Stimulated activated CD4-positive, alpha-beta T cell treated with anti-CD3 and anti-CD28 coated beads, Interleukin-1b, Interleukin-23, amount 100 ng/mL, for 24 hours (primary cell): ENCODE measurements around the gene PPM1D.

Experiments
- DNase-seq, 4 experiments: peaks; one replicate each; pipeline ENCODE4 v3.0.0-alpha.2; 2020; ENCODE audit warnings: low read depth in 4 of 4, low spot score in 1 of 4

PPM1D gene

DNA sequence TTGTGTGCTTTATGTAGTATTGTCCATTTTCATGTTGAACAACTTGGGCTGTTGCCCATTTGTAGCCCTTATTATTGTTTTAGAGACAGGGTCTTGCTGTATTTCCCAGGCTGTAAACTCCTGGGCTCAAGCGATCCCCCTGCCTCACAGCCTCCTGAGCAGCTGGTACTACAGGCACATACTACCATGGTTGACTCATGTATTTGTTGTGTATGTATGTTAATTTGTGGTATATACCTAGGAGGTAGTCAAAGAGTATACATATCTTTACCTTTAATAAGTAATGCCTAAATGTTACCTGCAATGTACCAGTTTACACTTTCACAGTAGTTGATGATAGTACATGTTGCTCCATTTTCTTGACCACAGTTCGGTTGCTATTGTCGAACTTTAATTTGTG is 18.1 kb downstream of the PPM1D start:
- DNase-seq = no peak

DNA sequence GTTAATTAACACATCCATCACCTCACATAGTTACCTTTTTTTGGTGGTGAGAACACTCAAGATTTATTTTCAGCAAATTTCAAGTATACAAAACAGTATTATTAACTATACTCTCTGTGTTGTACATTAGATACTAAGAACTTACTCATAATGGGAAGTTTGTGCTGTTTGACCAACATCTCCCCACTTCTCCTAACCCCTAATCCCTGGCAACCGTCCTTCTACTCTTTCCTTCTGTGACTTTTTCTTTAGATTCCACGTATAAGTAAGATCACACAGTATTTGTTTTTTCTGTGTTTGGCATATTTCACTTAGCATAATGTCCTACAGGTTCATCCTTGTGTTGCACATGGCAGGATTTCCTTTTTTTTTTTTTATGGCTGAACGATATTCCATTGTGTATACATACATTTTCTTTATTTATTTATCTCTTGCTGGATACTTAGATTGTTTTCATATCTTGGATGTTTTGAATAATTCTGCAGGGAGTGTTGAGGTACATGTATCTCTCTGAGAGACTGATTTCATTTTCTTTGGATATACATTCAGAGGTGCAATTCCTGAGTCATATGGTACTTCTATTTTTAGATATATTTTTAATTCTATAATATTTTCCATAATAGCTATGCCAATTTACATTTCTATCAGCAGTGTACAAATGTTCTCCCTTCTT is 19.0 kb downstream of the PPM1D start:
- no peak for DNase-seq

DNA sequence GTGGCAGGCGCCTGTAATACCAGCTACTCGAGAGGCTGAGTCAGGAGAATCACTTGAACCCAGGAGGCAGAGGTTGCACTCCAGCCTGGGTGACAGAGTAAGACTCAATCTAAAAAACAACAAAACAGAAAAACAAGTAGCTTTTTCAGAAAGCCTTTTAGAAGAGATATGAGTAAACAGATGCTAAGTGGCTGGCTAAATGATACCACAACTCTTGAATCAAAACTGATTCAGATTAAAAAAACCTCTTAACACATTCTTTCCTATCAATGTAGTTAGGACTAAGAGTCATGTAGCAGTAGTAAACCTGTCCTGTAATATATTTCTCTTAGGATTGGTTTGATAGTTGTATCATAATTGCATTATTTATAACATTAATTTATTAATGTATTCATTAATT is 23.0 kb downstream of the PPM1D start:
- DNase-seq = no peak

DNA sequence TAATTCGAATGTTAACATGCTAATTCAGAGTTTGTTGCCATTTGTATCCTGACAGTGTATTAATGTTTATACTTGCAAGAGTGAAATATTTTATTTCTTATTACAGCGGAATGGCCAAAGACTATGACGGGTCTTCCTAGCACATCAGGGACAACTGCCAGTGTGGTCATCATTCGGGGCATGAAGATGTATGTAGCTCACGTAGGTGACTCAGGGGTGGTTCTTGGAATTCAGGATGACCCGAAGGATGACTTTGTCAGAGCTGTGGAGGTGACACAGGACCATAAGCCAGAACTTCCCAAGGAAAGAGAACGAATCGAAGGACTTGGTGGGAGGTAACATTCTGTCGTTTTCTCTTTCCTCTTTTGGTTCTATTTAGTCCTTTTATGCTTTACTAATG is 23.4 kb downstream of the PPM1D start:
- no peak for DNase-seq

DNA sequence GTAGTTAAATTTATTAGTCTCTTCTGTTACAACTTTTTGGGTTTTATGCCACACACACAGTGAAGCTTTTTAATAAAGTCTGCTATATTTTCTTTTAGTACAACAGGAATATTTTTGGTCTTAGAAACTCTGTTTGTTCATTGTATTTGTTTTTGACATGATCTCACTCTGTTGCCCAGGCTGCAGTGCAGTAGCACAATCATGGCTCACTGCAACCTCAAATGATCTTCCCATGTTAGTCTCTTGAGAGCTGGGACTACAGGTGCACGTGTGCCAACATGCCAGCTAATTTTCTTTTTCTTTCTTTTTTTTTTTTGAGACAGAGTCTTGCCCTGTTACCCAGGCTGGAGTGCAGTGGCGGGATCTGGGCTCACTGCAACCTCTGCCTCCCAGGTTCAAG is 27.1 kb downstream of the PPM1D start:
- DNase-seq = no peak

DNA sequence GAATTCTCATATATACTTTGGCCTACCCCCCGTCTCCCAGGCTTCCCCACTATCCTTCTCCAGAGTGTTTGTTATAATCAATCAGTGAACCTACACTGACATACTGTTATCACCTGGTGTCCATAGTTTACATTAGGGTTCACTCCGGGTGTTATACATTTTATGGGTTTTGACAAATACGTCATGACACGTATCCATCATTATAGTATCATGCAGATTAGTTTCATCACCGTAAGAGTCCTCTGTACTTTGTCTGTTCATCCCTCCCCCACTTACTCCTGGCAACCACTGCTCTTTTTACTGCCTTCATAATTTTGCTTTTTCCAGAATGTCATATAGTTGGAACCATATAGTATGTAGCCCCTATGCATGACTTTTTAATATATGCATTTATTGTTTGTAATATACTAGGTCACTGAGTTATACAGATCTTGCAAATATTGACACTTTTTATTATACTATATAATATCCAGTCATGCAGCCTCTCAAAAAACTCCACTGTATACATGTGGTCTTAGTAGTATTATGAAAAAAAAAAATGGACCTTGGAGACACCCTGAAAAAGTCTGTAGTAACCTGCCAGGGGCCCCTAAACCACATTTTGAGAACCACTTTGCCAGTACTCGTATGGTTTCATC is 28.4 kb downstream of the PPM1D start:
- no peak for DNase-seq

DNA sequence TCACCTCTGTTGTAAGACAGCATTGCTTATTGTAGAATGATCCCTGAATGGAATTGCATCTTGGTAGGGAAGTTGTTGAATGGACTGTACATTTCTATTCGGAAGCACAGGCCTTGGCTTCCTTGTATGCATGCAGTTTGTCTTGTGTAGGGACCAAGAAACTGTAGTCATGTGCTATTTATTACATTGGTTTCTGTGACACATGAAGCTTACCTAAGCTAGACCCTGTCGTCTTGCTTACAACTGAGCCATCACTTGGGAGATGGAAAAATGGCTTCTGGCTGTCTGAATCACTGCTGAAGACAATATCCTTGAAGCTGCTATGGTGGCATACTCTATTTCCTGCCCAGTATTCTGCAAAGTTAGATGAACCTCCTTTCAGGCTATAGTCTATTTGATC is 29.1 kb downstream of the PPM1D start:
- no peak for DNase-seq

DNA sequence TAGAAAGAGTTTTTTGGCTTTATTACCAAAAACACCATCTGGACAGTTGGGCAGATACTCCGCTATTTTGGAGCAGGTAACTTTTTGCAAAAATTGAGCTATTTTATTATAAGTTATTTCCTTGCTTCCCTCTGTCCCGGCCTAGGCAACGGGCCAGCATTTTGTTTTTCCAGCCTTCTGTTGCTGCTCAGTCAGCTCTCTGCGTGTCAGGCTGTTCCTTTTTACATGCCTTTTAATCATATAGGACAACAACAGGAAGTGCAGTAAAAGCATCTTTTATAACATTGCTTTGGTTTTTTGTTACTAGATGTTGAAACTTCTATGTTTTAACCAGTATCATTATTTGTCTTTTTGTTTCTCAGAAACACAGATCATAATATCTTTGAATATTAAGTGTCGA is 30.4 kb downstream of the PPM1D start:
- DNase-seq = no peak

DNA sequence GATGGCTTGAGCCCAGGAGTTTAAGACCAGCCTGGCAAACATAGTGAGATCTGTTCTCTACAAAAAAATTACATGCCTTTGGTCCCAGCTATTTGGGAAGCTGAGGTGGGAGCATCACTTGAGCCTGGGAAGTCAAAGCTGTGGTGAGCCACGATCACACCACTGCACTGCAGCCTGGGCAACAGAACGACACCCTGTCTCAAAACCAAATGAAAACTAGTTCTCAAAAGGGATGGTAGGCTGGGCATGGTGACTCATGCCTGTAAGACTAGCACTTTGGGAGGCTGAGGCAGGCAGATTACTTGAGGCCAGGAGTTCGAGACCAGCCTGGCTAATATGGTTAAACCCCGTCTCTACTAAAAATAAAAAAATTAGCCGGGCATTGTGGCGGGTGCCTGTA is 31.1 kb downstream of the PPM1D start:
- no peak for DNase-seq

DNA sequence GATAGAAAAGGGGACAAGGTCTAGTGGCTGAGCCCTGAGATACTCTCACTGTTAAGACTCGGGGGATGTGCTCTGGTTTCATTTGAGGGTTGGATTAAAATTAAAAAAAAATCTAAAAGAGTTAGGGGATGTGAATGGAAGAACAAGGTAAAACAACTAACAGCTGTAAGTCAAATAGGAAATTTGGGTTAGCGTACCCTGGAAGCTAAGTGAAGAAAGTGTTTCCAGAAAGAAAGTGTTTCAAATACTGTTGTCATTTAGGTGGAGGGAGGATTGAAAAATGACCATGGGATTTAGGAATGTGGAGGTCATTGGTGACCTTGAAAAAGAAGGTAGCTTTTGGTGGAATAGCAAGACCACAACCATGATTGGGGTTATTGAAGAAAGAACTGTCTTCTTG is 37.7 kb downstream of the PPM1D start:
- no peak for DNase-seq

DNA sequence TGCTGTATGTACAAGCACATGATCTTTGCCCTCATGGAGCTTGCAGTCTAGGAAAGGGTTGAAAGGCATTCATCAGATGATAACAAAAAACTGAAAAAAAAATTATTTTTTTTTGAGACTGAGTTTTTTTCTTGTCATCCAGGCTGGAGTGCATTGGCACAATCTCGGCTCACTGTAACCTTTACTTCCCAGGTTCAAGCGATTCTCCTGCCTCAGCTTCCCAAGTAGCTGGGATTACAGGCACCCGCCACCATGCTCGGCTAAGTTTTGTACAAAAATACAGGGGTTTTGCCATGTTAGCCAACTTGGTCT is 39.0 kb downstream of the PPM1D start:
- no peak for DNase-seq

DNA sequence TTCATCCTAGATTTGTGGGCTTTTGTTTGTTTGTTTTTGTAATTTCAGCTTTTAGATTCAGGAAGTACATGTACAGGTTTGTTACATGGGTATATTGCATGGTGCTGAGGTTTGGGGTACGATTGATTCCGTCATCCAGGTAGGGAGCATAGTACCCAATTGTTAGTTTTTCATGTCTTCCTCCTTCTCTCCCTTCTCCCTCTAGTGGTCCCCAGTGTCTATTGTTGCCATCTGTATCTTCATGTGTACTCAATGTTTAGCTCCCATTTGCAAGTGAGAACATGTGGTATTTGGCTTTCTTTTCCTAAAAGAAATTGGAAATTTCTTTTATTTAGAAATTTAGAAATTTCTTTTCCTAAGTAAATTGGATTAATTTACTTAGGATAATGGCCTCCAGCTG is 40.5 kb downstream of the PPM1D start:
- no peak for DNase-seq

DNA sequence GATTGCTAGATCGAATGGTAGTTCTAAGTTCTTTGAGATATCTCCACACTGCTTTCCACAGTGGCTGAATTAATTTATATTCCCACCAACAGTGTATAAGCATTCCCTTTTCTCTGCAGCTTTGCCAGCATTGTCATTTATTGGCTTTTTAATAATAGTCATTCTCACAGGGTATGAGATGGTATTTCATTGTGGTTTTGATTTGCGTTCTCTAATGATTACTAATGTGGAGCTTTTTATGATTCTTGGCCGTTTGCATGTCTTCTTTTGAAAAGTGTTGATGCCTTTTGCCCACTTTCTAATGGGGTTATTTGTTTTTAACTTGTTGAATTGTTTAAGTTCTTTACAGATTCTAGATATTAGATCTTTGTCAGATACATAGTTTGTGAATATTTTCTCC is 41.1 kb downstream of the PPM1D start:
- DNase-seq = no peak

DNA sequence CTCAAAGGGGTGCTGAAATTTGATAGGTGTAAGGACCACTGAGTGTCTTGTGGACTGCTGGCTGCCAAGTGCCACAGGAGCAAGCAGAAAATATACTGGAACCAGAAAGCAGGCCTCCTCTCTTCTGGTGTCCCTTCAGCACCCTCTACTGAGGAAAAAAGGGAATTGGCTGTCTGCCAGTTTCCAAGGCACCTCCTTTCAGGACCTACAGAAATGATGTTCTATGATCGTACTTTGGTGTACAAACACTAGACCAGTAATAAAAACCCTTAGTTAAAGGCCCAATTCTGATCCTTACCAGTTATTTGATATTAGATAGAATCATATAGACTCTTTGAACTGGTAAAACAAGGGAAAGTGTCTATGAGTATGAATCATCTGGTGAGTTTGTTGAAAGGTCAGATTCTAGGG is 41.8 kb downstream of the PPM1D start:
- peak in 2 of 4 experiments; percentile 10 to 20 for DNase-seq

DNA sequence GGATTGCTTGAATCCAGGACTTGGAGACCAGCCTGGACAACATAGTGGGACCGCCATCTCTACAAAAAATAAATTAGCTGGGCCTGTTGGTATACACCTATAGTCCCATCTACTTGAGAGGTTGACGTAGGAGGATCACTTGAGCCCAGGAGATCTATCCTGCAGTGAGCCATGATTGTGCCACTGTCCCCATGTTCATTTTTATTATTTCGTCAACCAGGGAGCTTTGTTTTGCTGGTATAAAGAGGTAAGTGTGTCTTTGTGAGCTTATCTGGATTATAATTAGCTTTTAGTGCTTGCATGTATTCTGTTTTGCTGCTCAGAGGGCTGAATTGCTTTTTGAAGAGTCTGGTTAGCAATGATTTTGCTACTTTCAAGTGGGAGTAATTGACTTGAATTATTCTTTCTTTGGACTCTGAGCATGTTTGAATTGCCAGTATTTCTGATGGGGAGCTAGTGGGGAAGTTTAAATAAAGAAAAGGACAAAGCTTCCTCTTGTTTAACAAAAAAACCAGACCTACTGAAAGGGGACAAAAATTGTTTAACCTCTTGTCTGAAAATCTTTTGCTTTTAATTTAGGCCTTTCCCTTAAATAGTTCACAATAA is 46.0 kb downstream of the PPM1D start:
- no peak for DNase-seq

DNA sequence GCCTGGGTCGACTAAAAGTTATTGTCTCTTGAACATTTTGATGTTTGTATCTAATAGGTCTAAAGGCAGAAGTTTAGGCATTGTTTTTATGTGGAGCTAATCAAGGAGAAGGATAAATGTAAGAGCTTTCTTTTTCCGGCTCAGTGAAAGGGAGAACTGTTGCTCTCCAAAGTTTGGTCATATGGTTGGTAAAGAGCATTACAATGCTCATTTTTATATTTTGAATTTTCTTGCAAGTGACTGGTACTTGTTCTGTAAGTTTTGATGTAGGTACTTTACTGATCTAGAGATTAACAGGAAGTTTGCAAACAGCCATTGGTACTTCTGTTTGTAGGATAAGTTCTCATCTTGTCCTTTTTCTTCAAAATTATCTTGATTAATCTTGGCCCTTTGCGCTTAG is 46.7 kb downstream of the PPM1D start:
- no peak for DNase-seq

DNA sequence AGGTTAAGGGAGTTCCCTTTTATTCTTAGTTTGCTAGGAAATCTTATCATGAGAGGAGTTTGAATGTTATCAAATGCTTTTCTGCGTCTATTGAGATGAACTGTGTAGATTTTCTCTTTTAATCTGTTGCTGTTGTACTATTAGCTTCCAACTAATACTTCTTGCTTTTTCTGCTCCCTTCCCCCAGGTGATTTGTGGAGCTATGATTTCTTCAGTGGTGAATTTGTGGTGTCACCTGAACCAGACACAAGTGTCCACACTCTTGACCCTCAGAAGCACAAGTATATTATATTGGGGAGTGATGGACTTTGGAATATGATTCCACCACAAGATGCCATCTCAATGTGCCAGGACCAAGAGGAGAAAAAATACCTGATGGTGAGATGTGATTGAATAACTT is 47.7 kb downstream of the PPM1D start:
- no peak for DNase-seq

DNA sequence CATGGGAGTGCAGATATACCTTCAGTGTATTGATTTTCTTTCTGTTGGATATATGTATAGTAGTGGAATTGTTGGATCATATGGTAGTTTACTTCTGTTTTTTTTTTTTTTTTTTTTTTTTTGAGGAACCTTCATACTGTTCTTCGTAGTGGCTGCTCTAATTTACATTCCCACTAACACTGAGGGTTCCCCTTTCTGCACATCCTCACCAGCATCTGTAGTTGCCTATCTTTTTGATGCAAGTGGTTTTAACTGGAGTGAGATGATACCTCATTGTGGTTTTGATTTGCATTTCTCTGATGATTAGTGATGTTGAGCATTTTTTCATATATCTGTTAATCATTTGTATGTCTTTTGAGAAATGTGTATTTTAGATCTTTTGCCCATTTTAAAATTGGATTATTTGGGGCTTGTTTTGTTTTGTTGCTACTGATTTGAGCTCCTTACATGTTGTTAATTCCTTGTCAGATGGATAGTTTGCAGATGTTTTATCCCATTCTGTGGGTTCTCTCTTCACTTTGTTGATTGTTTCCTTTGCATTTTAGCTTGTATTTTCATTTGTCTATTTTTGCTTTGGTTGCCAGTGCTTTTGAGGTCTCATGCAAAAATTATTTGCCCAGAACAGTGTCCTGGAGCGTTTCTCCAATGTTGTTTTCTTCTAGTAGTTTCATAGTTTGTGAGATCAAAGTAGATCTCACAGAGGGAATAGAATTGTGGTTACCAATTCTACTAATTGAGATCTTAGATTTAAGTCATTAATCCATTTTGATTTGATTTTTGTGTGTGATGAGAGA is 52.7 kb downstream of the PPM1D start:
- no peak for DNase-seq

DNA sequence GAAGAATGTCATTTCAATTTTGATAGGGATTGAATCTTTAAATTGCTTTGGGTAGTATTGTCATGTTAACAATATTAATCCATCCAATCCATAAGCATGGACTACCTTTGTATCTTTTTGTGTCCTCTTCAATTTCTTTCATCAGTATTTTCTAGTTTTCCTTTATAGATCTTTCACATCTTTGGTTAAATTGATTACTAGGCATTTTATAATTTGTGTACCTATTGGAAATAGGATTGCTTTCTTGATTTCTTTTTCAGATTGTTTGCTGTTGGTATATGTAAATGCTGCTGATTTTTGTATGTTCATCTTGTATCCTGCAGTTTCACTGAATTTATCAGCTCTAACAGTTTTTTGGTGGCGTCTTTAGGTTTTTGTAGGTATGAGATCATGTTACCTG is 53.6 kb downstream of the PPM1D start:
- no peak for DNase-seq

DNA sequence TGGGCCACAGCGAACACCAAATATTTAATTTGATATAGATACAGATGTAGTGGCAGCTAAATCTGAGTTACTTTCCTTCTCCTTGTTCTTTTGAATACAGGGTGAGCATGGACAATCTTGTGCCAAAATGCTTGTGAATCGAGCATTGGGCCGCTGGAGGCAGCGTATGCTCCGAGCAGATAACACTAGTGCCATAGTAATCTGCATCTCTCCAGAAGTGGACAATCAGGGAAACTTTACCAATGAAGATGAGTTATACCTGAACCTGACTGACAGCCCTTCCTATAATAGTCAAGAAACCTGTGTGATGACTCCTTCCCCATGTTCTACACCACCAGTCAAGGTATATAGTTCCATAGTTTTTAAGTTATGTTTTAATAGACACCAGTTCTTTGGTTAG is 56.5 kb downstream of the PPM1D start:
- no peak for DNase-seq

DNA sequence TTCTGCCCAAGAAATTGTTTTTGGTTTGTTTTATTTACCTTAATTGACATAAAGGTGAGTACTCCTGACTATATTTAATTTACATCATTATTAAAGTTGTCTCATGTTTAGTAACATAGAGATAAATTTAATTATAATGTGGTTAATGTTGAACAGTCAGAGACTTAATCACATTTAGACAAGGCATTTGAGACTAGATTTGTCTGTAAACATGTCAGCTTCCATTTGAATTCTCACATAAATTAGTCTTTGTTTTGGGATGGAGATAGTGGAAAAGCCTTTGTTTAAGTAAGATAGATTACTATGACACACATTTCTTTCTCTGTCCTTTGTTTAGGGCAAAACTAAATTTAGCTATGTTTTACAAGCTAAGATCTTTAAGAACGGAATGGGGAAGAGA is 59.2 kb downstream of the PPM1D start:
- no peak for DNase-seq

DNA sequence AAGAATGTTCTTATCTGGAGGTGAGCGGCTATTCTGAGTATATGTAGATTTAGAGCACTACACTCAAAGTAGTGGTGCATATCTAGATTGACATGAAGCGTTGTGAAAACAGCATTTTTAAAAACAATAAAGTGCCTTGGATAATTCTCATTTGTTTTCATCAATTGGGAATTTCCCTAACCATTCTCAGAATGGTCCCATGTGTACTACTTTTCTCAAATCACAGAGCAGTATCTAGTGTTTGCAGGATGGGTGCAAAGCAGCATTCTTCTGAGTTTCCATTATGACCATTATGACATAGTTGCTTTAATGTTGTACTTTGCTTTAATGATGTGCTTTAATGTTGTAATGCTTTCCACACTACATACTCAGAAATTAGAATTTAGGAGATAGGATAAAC is 61.5 kb downstream of the PPM1D start:
- no peak for DNase-seq
